HepG2 (cell line): Measurements from ENCODE around the gene PRKG1. TPM values are rescaled to one million over a fixed set of nuclear protein-coding genes. Genes with fewer than 3 reads are reported as not detected.

Experiments used
- CREM ChIP-seq, 2 experiments: sonication (generic) in 1 of 2; formaldehyde crosslinking in 1 of 2; IDR thresholded peaks; 2 replicates each; pipeline versions ENCODE4 v1.4.0 to v1.6.1; 2016 to 2020; ENCODE audit warnings: antibody characterized with exemption in 1 of 2, mild to moderate bottlenecking in 1 of 2, missing genetic modification reagents in 1 of 2
- JUND ChIP-seq: sonication (generic); formaldehyde crosslinking; IDR thresholded peaks from 2 replicates; pipeline ENCODE4 v1.8.0; 2022; ENCODE audit warnings: mild to moderate bottlenecking, missing genetic modification reagents
- NFATC3 ChIP-seq: sonication (generic); formaldehyde crosslinking; IDR thresholded peaks from 2 replicates; pipeline ENCODE4 v1.5.1; 2020; ENCODE audit warnings: mild to moderate bottlenecking, missing genetic modification reagents
- ZNF776 ChIP-seq: sonication (generic); formaldehyde crosslinking; IDR thresholded peaks from 2 replicates; pipeline ENCODE4 v1.4.0; 2020; ENCODE audit warnings: mild to moderate bottlenecking, missing genetic modification reagents
- polyA plus RNA-seq, 8 experiments: library from polyadenylated mRNA; depleted of rRNA in 3 of 8; stranded (reverse) in 7 of 8; unstranded in 1 of 8; fragments of >200 nt; fragmentation: Illumina TruSeq in 4 of 8; extraction: Trizol in 4 of 8; gene quantifications; 2 replicates each; pipeline versions ENCODE4 v1.2.1 to v1.2.3, GENCODE V29; 2011 to 2016; ENCODE audit warnings: low read depth in 4 of 8, missing spikeins in 1 of 8, mixed read lengths in 1 of 8; ENCODE audit not compliant: insufficient read depth in 1 of 8
- total RNA-seq, 5 experiments: library from RNA; depleted of rRNA; stranded (reverse); fragments of >200 nt; fragmentation: Illumina TruSeq; extraction: Trizol; gene quantifications; 2 replicates each; pipeline ENCODE4 v1.2.3, GENCODE V29; 2016; ENCODE audit warnings: low read depth in 1 of 5
- TF ChIP-seq, protein P1 (sequence below), 2 experiments: fragments of 450-650 bp in 1 of 2; sonication (generic) in 1 of 2; formaldehyde crosslinking in 1 of 2; IDR thresholded peaks; 2 replicates each; pipeline versions ENCODE4 v1.6.1 to v1.8.0; 2016 to 2022; ENCODE audit warnings: antibody characterized with exemption in 1 of 2, mild to moderate bottlenecking in 1 of 2, missing genetic modification reagents in 1 of 2
- TF ChIP-seq, protein P2 (sequence below): sonication (generic); formaldehyde crosslinking; IDR thresholded peaks from 2 replicates; pipeline ENCODE4 v1.8.0; 2022; ENCODE audit warnings: mild to moderate bottlenecking, missing genetic modification reagents, borderline replicate concordance
- TF ChIP-seq, protein P3 (sequence below): sonication (generic); formaldehyde crosslinking; IDR thresholded peaks from 2 replicates; pipeline ENCODE4 v1.9.0; 2021; ENCODE audit warnings: missing genetic modification reagents, borderline replicate concordance
- TF ChIP-seq, protein P4 (sequence below): sonication (generic); formaldehyde crosslinking; IDR thresholded peaks from 2 replicates; pipeline ENCODE4 v1.8.0; 2022; ENCODE audit warnings: low read depth, missing genetic modification reagents
- TF ChIP-seq, protein P5 (sequence below): sonication (generic); formaldehyde crosslinking; IDR thresholded peaks from 2 replicates; pipeline ENCODE4 v1.4.0; 2020; ENCODE audit warnings: missing genetic modification reagents

The PRKG1 gene
- total and polyA plus RNA-seq, 2 of the 13 experiments (the other 11 are each of a cell fraction or from before 2014, with no cell fraction given) = 0.01 TPM; not detected in 1

DNA sequence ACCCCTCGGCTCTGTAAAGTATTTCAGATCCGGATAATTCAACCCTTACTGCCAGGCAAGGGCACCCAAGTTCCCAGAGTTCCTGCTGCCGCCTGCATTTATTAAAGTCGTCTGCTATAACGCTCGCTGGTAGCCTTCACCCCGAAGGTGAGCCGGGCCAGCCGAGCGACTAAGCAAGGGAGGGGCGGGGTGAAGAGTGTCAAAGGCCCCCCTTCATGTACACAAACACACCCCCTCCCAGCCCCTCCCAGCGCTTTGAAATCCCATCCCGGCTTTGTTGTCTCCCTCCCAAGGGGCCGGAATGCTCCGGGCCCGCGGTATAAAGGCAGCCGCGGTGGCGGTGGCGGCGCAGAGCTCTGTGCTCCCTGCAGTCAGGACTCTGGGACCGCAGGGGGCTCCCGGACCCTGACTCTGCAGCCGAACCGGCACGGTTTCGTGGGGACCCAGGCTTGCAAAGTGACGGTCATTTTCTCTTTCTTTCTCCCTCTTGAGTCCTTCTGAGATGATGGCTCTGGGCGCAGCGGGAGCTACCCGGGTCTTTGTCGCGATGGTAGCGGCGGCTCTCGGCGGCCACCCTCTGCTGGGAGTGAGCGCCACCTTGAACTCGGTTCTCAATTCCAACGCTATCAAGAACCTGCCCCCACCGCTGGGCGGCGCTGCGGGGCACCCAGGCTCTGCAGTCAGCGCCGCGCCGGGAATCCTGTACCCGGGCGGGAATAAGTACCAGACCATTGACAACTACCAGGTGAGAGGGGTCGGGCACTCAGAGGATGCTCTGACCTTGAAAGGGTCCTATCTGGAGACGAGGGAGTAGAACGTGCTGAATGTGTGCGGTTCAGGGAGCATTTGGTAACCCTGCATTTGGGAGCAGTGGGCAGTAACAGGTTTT lies 1239.9 kb downstream of the PRKG1 start, which contains the start of gene DKK1 (continued):
- TF ChIP-seq, protein P1, sequence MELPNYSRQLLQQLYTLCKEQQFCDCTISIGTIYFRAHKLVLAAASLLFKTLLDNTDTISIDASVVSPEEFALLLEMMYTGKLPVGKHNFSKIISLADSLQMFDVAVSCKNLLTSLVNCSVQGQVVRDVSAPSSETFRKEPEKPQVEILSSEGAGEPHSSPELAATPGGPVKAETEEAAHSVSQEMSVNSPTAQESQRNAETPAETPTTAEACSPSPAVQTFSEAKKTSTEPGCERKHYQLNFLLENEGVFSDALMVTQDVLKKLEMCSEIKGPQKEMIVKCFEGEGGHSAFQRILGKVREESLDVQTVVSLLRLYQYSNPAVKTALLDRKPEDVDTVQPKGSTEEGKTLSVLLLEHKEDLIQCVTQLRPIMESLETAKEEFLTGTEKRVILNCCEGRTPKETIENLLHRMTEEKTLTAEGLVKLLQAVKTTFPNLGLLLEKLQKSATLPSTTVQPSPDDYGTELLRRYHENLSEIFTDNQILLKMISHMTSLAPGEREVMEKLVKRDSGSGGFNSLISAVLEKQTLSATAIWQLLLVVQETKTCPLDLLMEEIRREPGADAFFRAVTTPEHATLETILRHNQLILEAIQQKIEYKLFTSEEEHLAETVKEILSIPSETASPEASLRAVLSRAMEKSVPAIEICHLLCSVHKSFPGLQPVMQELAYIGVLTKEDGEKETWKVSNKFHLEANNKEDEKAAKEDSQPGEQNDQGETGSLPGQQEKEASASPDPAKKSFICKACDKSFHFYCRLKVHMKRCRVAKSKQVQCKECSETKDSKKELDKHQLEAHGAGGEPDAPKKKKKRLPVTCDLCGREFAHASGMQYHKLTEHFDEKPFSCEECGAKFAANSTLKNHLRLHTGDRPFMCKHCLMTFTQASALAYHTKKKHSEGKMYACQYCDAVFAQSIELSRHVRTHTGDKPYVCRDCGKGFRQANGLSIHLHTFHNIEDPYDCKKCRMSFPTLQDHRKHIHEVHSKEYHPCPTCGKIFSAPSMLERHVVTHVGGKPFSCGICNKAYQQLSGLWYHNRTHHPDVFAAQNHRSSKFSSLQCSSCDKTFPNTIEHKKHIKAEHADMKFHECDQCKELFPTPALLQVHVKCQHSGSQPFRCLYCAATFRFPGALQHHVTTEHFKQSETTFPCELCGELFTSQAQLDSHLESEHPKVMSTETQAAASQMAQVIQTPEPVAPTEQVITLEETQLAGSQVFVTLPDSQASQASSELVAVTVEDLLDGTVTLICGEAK (IDR thresholded peaks at IDR 0.05) = no peak
- TF ChIP-seq, protein P1 (CRISPR knock-in tag; IDR thresholded peaks at IDR 0.05) = peak; percentile 32; the same call in 1 of the 2 replicates
- TF ChIP-seq NFATC3 (no peak), JUND (CRISPR knock-in tag) (no peak), CREM (IDR thresholded peaks at IDR 0.05) (peak; percentile 78; the same call in 1 of the 2 replicates), CREM (CRISPR knock-in tag; IDR thresholded peaks at IDR 0.05) (no peak), ZNF776 (CRISPR knock-in tag) (no peak)
- TF ChIP-seq, protein P2, sequence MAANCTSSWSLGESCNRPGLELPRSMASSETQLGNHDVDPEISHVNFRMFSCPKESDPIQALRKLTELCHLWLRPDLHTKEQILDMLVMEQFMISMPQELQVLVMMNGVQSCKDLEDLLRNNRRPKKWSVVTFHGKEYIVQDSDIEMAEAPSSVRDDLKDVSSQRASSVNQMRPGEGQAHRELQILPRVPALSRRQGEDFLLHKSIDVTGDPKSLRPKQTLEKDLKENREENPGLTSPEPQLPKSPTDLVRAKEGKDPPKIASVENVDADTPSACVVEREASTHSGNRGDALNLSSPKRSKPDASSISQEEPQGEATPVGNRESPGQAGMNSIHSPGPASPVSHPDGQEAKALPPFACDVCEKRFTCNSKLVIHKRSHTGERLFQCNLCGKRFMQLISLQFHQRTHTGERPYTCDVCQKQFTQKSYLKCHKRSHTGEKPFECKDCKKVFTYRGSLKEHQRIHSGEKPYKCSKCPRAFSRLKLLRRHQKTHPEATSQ (CRISPR knock-in tag) = peak; percentile 27; the same call in 1 of the 2 replicates
- TF ChIP-seq, protein P3, sequence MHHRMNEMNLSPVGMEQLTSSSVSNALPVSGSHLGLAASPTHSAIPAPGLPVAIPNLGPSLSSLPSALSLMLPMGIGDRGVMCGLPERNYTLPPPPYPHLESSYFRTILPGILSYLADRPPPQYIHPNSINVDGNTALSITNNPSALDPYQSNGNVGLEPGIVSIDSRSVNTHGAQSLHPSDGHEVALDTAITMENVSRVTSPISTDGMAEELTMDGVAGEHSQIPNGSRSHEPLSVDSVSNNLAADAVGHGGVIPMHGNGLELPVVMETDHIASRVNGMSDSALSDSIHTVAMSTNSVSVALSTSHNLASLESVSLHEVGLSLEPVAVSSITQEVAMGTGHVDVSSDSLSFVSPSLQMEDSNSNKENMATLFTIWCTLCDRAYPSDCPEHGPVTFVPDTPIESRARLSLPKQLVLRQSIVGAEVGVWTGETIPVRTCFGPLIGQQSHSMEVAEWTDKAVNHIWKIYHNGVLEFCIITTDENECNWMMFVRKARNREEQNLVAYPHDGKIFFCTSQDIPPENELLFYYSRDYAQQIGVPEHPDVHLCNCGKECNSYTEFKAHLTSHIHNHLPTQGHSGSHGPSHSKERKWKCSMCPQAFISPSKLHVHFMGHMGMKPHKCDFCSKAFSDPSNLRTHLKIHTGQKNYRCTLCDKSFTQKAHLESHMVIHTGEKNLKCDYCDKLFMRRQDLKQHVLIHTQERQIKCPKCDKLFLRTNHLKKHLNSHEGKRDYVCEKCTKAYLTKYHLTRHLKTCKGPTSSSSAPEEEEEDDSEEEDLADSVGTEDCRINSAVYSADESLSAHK (CRISPR knock-in tag) = no peak
- TF ChIP-seq, protein P4, sequence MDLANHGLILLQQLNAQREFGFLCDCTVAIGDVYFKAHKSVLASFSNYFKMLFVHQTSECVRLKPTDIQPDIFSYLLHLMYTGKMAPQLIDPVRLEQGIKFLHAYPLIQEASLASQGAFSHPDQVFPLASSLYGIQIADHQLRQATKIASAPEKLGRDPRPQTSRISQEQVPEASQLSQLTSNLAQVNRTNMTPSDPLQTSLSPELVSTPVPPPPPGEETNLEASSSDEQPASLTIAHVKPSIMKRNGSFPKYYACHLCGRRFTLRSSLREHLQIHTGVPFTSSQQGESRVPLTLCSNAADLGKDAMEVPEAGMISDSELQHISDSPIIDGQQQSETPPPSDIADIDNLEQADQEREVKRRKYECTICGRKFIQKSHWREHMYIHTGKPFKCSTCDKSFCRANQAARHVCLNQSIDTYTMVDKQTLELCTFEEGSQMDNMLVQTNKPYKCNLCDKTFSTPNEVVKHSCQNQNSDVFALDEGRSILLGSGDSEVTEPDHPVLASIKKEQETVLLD (CRISPR knock-in tag) = no peak; the same call in 1 of the 2 replicates
- TF ChIP-seq, protein P5, sequence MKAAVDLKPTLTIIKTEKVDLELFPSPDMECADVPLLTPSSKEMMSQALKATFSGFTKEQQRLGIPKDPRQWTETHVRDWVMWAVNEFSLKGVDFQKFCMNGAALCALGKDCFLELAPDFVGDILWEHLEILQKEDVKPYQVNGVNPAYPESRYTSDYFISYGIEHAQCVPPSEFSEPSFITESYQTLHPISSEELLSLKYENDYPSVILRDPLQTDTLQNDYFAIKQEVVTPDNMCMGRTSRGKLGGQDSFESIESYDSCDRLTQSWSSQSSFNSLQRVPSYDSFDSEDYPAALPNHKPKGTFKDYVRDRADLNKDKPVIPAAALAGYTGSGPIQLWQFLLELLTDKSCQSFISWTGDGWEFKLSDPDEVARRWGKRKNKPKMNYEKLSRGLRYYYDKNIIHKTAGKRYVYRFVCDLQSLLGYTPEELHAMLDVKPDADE (CRISPR knock-in tag) = 0 out of 2 replicates have a peak, but pooled peaks have one; percentile 69
